Testis (tissue), 2 donors: ENCODE results near the gene CUBN.

ENCODE experiments used
- CTCF ChIP-seq, 3 experiments: fragments of 450-650 bp in 2 of 3; fragments of 200-600 bp in 1 of 3; sonication (generic) in 1 of 3; IDR thresholded peaks; one replicate each; pipeline ENCODE4 v1.5.1; 2016 to 2019; ENCODE audit warnings: antibody characterized with exemption in 3 of 3, mild to moderate bottlenecking in 2 of 3, moderate library complexity in 1 of 3
- POLR2A ChIP-seq: fragments of 450-650 bp; IDR thresholded peaks from one replicate; pipeline ENCODE4 v1.6.1; 2017; ENCODE audit warnings: antibody characterized with exemption, mild to moderate bottlenecking, moderate library complexity

DNA sequence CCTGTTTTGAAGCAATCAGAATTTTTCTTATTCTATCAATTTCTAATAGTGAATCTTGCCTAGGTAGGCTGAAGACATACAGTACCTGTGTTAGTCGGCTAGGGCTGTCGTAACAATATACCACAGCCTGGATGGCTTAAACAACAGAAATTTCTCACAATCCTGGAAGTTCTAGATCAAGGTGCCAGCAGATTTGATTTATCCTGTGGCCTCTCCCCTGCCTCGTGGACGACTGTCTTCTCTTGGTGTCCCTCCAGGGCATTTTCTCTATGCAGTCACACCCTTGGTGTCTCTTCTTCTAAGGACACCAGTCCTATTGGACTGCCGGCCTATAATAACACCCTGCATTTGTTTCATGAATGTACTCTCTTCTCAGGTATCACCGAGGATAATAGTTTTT, 310.6 kb downstream of the CUBN start:
- TF ChIP-seq CTCF (IDR thresholded peaks at IDR 0.05), result no peak
- no peak for TF ChIP-seq POLR2A
